ENCODE results near the gene ANKRD34A. TPM values are rescaled to one million over a fixed set of nuclear protein-coding genes. Genes with fewer than 3 reads are reported as not detected.

Gene ANKRD34A
- total and polyA plus RNA-seq, 2 experiments from 2014 or later, result 0.16 to 0.35 TPM

GRCh38 chr1:145977486-145978470 lies 13.4 kb upstream of the ANKRD34A start:
- ATAC-seq, result peak; percentile 63
- DNase-seq (ENCODE audit: low spot score), result peak; percentile 92
- peaks cover 2% of the 10 kb centered on the region for H3K27me3 Mint-ChIP-seq (ENCODE audit: insufficient read depth, low read depth, poor library complexity)
- no peaks in the 10 kb centered on the region for H3K9me3 Mint-ChIP-seq
- Histone ChIP-seq H4K20me1 (replicated peaks; ENCODE audit: insufficient read depth) (no peaks in the 10 kb centered on the region), H3K27ac (ENCODE audit: low read depth) (peak overlapping the region; percentile 91), H3K27me3 (ENCODE audit: insufficient read depth) (no peaks in the 10 kb centered on the region), H3K36me3 (ENCODE audit: insufficient read depth) (no peaks in the 10 kb centered on the region), H3F3A (replicated peaks; ENCODE audit: low read depth) (no peaks in the 10 kb centered on the region), H3K79me2 (replicated peaks; ENCODE audit: insufficient read depth) (no peaks in the 10 kb centered on the region), H2AFZ (peak overlapping the region; percentile 69; the same call in 1 of the 2 replicates), H3K9me2 (ENCODE audit: insufficient read depth) (no peaks in the 10 kb centered on the region), H3K4me3 (peak overlapping the region; percentile 27), H3K4me2 (peak overlapping the region; percentile 64), H3K4me1 (ENCODE audit: insufficient read depth) (peaks cover 17% of the 10 kb centered on the region)
- peak overlapping the region; percentile 38; the same call in 2 of the 3 replicates for H3K4me3 Mint-ChIP-seq
- TF ChIP-seq ZNF331 (CRISPR knock-in tag; IDR thresholded peaks at IDR 0.05; ENCODE audit: low read depth) (no peak), CREB1 (CRISPR knock-in tag; IDR thresholded peaks at IDR 0.05; ENCODE audit: low read depth) (no peak), REST (IDR thresholded peaks at IDR 0.05; ENCODE audit: unreplicated experiment) (no peak), ETS1 (IDR thresholded peaks at IDR 0.05) (no peak), ZNF462 (CRISPR knock-in tag; IDR thresholded peaks at IDR 0.05) (no peak), STAT1 (IDR thresholded peaks at IDR 0.05; ENCODE audit: unreplicated experiment) (no peak), CTCF (conservative IDR thresholded peaks at IDR 0.05; ENCODE audit: low read depth in 2 of 2) (peak; percentile 89 to 98), JUNB (IDR thresholded peaks at IDR 0.05; ENCODE audit: unreplicated experiment) (no peak), ZNF114 (CRISPR knock-in tag; IDR thresholded peaks at IDR 0.05) (no peak)
- no peak overlapping the region; the same call in 1 of the 2 replicates for H3K27ac Mint-ChIP-seq
- H3K4me1 Mint-ChIP-seq, result peaks cover 7% of the 10 kb centered on the region
- H3K36me3 Mint-ChIP-seq (ENCODE audit: low read depth), result no peaks in the 10 kb centered on the region
